ENCODE measurements around the gene OGA.

The OGA gene

DNA sequence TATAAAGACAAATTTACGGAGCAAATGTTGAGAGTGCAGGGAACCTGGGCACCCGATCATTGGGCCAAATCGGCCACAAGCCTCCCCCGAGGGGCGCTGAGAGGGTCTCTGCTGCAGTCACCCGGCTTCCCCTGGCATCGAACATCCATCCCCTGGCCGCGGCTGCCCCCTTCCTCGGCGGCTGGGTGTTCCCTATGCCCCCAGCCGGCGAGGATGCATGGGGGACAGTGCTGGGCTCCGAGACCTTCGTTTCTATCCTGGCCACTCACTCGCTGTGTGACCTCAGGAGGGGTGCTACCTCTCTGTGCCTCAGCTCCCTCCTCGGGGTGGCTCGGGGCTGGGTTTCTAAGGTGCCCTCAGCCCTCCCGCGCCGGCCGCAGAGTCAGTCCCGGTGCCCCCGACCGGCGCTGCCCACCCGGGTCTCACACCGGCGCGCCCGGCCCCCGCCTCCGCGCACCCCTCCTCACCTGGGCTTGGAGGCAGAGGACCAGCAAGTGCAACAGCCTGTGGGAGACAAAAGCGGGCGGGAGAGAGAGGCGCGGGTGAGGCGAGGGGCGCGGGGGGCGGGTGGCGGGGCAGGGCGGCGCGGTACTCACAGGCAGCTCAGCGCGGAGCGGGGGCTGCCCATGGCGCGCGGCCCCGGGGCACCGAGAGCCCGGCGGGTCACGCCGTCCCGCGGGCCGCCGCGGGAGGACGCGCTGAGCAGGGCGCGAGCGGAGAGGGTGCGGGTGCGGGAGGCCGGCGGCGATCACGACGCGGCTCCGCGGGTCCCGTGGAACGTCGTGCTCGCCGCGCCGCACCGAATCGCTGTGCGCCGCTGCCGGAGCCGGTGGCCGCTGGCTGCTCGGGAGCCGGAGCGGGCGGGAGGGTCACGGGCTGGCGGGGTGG, 42.7 kb downstream of the OGA start, which contains the start of gene FGF8:
Gene FGF8 (minus strand): TSS at position 842 of the 888 bp plus-strand sequence. CDS start 214 bp downstream, at position 628.
- DNase-seq (ENCODE audit: low read depth in 2 of 2): no peak

GRCh38 chr10:101774589-101775272, 43.5 kb downstream of the OGA start:
- DNase-seq (ENCODE audit: low read depth in 2 of 2): no peak

DNA sequence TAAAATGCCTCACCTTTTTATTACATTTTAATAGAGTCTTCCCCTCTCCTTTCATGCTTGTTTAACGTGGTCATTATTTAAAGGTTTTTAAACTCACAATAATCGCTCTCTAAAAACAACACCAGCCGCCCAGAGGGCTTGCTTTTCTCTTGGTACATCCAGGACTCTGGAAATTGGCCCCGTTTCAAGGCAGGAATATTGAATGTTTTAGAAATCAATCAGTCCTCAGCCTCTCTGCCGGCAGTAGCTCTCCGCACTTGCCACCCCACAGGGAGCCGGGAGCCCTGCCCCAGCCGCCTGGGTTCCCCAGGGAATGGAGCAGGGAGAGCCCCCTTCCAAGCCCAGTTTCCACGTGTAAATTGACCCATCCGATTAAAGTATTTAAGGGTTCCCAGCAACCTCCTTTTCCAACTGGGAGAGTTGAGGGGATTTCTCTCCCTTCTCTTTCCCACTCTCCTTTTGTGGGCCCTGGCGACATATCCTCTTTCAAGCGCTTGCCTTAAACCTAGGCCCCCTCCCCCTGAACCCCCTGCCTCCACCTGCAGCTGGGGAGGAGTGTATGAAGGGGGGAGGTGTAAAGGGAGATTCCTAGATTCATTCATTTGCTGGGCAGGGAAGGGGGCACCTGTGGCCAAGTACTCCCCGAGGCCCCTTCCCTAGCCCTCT, 44.2 kb downstream of the OGA start:
- DNase-seq (ENCODE audit: low read depth in 2 of 2): no peak

DNA sequence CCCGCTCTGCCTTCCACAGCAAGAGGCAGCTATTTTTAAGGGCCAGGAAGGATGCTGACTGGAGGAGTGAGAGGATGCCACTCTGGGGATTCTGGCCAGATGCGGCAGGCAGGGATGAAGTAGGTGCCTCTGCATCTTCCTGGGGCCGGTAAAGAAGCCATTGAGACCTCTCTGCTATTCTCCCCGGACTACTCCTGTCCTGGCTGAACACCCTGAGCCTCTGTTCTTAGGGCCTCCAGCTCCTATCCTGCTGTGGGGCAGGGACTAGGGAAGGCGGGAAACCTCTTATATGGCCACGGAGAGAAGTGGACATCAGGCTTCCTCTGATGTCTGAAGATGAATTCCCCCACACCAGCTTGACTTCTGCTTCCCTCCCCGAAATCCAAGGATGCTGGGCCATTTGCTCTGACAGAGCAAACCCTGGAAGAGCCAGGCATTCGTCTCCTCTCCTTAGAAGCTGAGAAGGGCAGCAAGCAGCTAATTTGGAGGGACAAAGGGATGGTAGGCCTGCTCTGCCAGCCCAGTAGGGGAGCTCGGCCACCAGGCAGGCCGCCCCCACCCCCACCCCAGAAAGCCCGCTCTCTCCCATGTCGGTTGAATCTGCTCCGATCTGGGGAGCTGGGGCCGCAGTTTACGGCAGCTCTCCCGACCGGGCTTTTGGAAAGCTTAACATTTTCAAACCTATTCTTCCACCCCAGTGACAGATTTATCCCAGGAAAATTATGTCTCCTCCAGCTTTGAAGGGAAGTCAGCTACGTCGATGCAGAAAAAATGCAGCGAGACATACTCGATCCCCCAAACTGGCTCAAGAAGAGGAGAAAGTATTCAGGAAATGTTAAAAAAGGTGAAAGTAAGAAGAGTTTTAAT, 45.1 kb downstream of the OGA start:
- DNase-seq (ENCODE audit: low read depth in 2 of 2): no peak

DNA sequence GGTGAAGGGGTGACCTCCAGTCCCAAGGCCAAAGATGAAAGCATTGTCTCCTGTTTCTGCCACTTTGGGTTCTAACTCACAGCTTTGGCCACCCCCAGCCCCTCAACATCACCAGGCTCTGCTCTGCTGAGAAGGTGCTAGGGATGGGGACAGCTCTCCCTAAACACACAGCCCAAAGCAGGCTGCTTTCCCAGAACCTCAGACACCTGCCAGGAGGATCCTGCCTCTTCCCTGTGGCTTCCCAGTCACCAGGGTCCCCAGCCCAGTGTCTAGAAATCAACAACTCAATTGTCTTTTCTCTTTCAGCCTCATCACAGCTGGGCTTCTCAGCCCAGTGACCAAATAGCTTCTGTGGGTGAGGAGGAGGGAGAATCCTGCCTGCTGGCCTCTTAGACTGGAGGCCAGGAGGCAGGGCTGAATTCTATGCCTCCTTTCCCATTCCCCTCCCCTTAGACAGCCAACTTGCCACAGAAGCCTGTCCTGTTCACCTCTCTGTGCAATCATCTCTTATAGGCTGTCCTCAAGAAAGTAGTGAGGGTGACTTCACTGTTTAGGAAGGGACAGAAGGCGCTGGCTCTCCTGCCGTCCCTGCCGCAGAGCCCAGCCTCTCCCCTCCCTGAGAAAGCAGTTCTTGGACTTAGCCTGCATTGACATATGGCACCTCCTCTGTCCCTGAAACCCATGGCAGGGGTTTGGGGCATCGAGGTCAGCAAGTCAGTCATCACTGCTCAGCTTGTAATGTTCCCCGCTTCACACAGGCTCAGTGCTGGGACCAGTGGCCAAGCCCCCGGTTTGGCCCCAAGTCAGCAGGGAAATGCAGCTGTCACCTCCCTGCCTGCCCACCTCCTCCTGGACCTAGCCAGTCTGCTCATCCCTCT, 46.0 kb downstream of the OGA start:
- no peak for DNase-seq (ENCODE audit: low read depth in 2 of 2)

DNA sequence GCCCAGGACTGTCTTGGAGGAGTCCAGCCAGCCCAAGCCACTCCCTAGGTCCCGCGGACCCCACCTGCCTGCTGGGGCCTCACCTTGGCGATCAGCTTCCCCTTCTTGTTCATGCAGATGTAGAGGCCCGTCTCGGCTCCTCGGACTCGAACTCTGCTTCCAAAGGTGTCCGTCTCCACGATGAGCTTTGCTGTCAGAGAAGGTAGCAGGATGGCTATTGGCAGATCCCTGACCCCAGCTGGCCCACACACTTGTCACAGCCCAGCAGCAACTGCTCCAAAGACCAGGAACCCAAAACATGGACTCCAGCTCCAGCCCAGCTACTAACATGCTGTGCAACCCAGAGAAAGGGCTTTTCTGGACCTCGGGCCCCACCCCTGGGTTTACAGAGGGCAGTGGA, 46.9 kb downstream of the OGA start:
- no peak for DNase-seq (ENCODE audit: low read depth in 2 of 2)

DNA sequence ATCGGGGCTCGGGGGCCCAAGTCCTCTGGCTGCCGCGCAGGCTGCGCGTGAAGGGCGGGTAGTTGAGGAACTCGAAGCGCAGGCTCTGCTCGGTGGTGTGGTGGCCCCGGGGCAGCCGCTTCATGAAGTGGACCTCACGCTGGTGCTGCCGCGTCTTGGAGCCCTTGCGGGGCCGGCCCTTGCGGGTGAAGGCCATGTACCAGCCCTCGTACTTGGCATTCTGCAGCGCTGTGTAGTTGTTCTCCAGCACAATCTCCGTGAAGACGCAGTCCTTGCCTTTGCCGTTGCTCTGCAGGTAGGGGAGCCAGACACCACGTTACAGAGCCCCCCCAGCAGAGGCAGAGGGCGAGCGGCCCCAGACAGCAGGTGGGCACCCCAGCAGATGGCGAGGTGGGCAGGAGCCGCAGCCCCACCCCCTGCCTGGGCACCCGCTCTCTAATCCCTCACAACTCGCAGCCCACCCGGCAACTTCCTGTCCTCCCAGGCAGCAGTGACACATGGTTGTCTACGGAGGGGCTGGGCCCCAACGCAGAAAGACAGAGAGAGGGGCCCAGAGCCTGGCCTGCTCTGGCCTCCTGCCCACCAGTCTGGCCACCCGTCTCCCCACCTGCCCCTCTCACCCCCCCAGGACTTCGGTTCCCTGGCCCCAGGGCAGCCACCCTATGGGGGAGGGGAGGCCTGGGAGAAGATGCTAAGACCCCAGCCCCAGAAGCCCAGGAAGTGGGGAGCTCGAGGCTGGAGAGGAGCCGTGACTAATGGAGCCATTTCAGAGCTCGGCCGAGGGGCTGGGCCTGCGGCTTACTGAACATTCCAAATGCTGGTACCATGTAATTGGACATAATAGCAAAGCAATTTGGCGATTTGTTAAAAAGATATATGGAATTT, 47.7 kb downstream of the OGA start:
- DNase-seq (ENCODE audit: low read depth in 2 of 2): no peak

GRCh38 chr10:101769541-101770180, 48.6 kb downstream of the OGA start:
- no peak for DNase-seq (ENCODE audit: low read depth in 2 of 2)

GRCh38 chr10:101768791-101769170, 49.5 kb downstream of the OGA start:
- no peak for DNase-seq (ENCODE audit: low read depth in 2 of 2)

- no peak for DNase-seq (ENCODE audit: low read depth in 2 of 2)
Observed at GRCh38 chr10:101767966-101768790, 50.1 kb downstream of the OGA start.

GRCh38 chr10:101767600-101767945, 50.7 kb downstream of the OGA start:
- no peak for DNase-seq (ENCODE audit: low read depth in 2 of 2)

DNA sequence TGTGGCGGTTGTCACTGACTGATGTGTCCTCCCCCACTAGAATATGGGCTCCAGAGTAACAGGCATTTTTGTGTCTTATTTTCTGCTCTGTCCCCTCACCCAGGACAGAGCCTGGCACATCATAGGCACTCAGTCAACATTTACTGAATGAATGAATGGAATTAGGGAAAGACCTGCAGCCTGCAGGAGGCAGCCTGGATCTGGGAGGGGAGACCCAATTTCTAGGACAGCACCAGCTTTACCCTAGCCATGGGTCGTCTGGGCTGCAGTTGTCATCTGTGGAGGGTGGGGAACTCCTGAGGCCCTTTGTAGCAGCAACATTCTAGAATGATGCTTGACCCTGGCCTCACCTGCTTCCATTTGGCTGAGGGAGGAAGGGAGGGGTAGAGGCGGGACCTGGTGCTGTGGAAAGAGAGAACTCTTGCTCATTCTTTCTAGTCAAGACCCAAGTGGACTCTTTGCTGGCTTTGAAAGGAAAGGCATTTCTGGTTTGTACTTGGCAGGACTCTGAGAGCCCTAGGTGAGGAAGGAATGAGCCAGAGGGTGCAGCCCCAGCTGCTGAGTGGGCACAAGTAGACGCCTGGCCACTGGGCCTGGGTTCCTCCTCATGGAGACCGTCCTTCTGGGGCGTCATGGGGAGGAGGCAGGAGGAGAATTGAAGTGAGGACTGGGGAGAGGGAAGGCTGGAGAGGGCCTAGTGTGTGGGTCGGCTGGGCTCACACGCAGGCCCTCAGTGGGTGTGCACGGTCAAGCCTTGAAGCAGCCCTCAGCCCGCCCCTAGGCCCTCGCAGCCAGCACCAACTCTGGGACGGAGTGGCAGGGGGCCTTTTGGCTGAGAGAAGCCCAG, 51.3 kb downstream of the OGA start:
- DNase-seq (ENCODE audit: low read depth in 2 of 2): no peak

GRCh38 chr10:101766306-101766705, 51.9 kb downstream of the OGA start:
- no peak for DNase-seq (ENCODE audit: low read depth in 2 of 2)

DNA sequence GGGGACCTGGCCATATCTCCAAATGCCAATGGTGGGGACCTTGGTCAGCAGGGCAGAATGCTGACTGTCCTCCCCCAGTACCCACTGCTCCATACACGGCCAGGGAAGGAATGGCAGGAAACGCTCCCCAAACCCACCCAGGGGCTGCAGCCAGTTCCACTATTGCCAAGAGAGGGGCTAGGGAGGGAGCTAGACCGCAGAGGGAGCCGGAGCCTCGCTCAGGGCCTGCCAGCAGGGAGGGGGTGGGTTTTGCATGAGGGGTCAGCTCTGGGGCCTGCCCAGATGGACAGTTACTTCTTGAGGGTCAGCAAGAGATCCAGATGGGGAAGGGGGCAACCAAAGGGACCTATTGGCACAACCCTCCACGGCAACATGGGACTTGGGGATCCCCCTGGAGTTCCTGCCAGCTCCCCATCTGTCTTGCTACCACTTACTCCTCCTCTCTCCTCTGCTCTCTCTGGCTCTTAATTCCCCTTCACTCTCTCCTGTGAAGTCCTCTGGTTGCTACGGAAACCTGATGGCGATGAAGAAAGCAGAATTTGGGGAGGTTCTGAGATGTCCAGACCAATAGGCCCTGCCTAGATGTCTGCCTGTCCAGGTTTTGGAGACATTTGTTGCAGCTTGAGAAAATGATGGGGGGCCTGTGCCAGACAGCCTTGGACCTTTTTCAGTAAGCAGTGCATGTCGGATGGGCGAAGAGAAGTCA, 55.0 kb downstream of the OGA start:
- DNase-seq (ENCODE audit: low read depth in 2 of 2): no peak

DNA sequence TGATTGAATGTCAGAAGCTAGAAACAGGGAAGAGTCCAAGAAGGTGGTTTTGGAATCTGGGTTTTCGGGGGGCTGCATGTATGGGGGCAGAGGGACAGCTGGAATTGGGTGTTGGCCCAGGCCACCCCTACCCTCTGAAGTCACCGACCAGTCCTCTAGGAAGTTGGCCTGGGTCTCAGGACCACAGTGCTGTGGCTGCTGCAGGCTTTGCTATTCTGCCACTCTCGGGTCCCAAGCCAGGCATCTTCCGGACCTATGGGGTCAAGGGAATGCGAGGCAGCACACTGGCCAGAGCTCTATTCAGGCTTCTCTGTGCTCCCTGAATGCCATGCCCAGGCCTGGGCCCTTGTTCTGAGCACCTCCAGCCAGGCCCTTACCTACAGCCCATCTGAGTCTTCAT, 55.5 kb downstream of the OGA start:
- DNase-seq (ENCODE audit: low read depth in 2 of 2): no peak

- no peak for DNase-seq (ENCODE audit: low read depth in 2 of 2)
Observed at GRCh38 chr10:101761226-101761625, 57.0 kb downstream of the OGA start.

DNA sequence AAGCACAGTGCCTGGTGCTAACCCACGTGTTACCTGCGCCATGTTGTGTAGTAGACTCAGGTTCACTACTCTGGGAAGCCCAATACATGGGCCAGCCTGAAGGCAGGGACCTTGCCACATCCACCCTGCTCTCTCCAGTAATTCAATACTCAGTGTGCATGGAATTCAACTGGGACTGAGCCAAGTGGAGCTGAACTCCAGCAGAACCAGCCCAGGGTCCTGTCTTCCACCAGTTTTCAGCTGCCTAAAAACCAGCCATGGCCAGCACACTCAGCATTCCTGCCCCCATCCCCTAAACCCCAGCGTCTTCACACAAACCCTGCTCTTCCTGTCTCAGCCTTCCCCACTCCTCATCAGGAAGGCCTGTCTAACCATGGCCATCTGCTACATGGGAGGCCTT, 57.7 kb downstream of the OGA start:
- DNase-seq (ENCODE audit: low read depth in 2 of 2): no peak
